B cell (primary cell): ENCODE measurements around the gene PPBP.

Experiments used
- EZH2 ChIP-seq: IDR thresholded peaks from 2 replicates; pipeline ENCODE4 v1.6.1; 2012; ENCODE audit warnings: borderline replicate concordance, low read depth, mild to moderate bottlenecking, moderate library complexity, low read length; ENCODE audit not compliant: insufficient read depth, poor library complexity, severe bottlenecking
- TF ChIP-seq, protein P1 (sequence below): fragments of 200-600 bp; IDR thresholded peaks from one replicate; pipeline ENCODE4 v1.8.0; 2022; ENCODE audit warnings: antibody characterized with exemption, mild to moderate bottlenecking

DNA sequence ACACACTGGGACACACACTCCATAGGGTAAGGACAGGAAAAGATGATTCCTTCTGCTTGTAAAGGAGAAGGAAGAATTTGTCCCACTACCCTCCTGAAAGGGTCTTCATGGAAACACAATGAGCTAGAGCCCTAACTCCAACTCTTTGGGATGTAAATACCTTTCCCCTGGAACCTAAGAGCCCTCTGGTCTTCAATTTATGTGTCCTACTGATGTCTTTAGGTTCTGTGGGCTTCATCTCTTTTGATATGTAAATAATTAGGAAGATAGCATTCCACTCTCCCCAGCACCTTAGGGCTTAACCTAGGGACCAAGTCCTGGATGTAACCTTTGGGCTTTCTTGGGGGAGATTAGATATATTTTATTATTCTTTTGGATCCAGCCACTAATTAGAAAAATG, 44.4 kb downstream of the PPBP start:
- TF ChIP-seq, protein P1, sequence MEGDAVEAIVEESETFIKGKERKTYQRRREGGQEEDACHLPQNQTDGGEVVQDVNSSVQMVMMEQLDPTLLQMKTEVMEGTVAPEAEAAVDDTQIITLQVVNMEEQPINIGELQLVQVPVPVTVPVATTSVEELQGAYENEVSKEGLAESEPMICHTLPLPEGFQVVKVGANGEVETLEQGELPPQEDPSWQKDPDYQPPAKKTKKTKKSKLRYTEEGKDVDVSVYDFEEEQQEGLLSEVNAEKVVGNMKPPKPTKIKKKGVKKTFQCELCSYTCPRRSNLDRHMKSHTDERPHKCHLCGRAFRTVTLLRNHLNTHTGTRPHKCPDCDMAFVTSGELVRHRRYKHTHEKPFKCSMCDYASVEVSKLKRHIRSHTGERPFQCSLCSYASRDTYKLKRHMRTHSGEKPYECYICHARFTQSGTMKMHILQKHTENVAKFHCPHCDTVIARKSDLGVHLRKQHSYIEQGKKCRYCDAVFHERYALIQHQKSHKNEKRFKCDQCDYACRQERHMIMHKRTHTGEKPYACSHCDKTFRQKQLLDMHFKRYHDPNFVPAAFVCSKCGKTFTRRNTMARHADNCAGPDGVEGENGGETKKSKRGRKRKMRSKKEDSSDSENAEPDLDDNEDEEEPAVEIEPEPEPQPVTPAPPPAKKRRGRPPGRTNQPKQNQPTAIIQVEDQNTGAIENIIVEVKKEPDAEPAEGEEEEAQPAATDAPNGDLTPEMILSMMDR: no peak
- TF ChIP-seq EZH2: no peak
